ENCODE data around the gene FBXO24.
"Not testable (repeated sequence)": the region's sequence is repeated elsewhere in the genome, so short reads cannot be mapped to it uniquely, and the experiment has no call there.

The FBXO24 gene

DNA sequence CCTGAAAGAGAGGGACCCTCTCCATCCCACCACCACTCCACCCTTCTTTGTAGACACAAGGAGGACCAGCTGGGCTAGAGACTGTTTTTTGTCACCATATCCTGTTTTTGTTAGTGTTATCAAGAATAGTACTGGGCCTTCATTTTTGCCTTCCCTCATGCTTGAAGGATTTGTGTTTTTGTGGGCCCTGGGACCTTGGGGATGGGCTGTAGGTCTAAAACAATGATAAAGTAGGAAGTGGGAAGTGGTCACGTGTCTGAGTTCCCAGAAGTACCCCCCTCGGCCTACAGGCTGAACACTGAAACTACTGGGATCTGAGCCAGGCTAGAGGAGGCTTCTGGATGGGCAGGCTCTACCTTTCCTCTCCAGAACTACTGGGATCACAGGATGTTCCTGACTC lies 38.3 kb upstream of the FBXO24 start:
- TF ChIP-seq, protein P1, sequence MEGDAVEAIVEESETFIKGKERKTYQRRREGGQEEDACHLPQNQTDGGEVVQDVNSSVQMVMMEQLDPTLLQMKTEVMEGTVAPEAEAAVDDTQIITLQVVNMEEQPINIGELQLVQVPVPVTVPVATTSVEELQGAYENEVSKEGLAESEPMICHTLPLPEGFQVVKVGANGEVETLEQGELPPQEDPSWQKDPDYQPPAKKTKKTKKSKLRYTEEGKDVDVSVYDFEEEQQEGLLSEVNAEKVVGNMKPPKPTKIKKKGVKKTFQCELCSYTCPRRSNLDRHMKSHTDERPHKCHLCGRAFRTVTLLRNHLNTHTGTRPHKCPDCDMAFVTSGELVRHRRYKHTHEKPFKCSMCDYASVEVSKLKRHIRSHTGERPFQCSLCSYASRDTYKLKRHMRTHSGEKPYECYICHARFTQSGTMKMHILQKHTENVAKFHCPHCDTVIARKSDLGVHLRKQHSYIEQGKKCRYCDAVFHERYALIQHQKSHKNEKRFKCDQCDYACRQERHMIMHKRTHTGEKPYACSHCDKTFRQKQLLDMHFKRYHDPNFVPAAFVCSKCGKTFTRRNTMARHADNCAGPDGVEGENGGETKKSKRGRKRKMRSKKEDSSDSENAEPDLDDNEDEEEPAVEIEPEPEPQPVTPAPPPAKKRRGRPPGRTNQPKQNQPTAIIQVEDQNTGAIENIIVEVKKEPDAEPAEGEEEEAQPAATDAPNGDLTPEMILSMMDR (IDR thresholded peaks at IDR 0.05; ENCODE audit: extremely low read depth, insufficient read depth, missing control alignments), result no peak
- DNase-seq (ENCODE audit: low spot score), result no peak
- in situ Hi-C loops (cut with MboI; ENCODE audit: low pct_unique_long_range_greater_than_20kb, low sequenced_read_pairs, unreplicated experiment), result no loop called here

DNA sequence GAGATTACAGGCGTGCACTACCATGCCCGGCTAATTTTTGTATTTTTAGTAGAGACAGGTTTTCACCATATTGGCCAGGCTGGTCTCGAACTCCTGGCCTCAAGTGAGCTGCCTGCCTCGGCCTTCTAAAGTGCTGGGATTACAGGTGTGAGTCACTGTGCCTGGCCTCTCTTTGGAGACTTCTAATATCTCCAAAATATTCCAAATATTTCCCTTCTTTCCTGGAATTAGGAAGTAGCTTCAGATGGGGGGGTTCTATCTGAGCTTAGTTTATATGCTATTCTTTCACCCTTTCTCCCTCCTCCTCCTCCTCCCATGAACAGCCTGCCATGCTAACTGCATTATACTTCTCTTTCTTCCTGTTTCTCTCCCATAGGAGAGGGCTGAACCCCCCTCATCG lies 37.7 kb upstream of the FBXO24 start:
- DNase-seq (ENCODE audit: low spot score); in situ Hi-C loops (cut with MboI; ENCODE audit: low pct_unique_long_range_greater_than_20kb, low sequenced_read_pairs, unreplicated experiment): not testable (repeated sequence)

GRCh38 chr7:100552532-100552931 lies 33.6 kb upstream of the FBXO24 start:
- in situ Hi-C loops (cut with MboI; ENCODE audit: low pct_unique_long_range_greater_than_20kb, low sequenced_read_pairs, unreplicated experiment), result no loop called here

GRCh38 chr7:100553032-100553431 lies 33.1 kb upstream of the FBXO24 start:
- TF ChIP-seq, protein P1 (IDR thresholded peaks at IDR 0.05; ENCODE audit: extremely low read depth, insufficient read depth, missing control alignments), result no peak
- in situ Hi-C loops (cut with MboI; ENCODE audit: low pct_unique_long_range_greater_than_20kb, low sequenced_read_pairs, unreplicated experiment), result no loop called here
- DNase-seq (ENCODE audit: low spot score), result no peak

More at GRCh38 chr7:100552532-100552931, 33.6 kb upstream of the FBXO24 start:
- no peak for DNase-seq (ENCODE audit: low spot score)
- TF ChIP-seq, protein P1 (IDR thresholded peaks at IDR 0.05; ENCODE audit: extremely low read depth, insufficient read depth, missing control alignments), result no peak

DNA sequence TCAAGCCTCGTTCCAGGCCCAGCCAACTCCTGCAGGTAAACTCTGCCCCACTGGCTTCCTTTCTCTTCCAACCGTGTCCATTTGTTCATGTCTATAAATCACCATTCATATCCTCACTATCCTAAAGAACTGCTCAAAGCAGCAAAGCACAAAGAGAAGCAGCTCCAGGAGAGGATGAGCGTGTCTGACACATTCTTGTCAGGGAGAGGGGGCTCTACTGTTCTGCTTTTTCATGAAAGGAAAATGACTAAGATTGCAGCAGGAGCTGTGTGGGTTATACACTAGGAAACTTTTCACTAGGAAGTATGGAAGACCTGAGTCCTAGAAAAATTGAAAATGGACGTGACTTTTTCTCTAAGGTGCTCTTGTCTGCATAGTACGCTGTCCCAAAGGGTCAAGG lies 30.4 kb upstream of the FBXO24 start:
- TF ChIP-seq, protein P1 (IDR thresholded peaks at IDR 0.05; ENCODE audit: extremely low read depth, insufficient read depth, missing control alignments), result no peak
- in situ Hi-C loops (cut with MboI; ENCODE audit: low pct_unique_long_range_greater_than_20kb, low sequenced_read_pairs, unreplicated experiment), result loop anchor here (5.0 kb wide), 1 partner anchor 68 kb away; no protein-coding TSS in a partner anchor
- no peak for DNase-seq (ENCODE audit: low spot score)

GRCh38 chr7:100556541-100556940 lies 29.6 kb upstream of the FBXO24 start:
- TF ChIP-seq, protein P1 (IDR thresholded peaks at IDR 0.05; ENCODE audit: extremely low read depth, insufficient read depth, missing control alignments), result no peak
- in situ Hi-C loops (cut with MboI; ENCODE audit: low pct_unique_long_range_greater_than_20kb, low sequenced_read_pairs, unreplicated experiment), result loop anchor here (5.0 kb wide), 1 partner anchor 69 kb away; no protein-coding TSS in a partner anchor
- no peak for DNase-seq (ENCODE audit: low spot score)

GRCh38 chr7:100559127-100559526 lies 27.0 kb upstream of the FBXO24 start:
- TF ChIP-seq, protein P1 (IDR thresholded peaks at IDR 0.05; ENCODE audit: extremely low read depth, insufficient read depth, missing control alignments), result no peak
- no peak for DNase-seq (ENCODE audit: low spot score)
- in situ Hi-C loops (cut with MboI; ENCODE audit: low pct_unique_long_range_greater_than_20kb, low sequenced_read_pairs, unreplicated experiment), result loop anchor here (5.0 kb wide), 1 partner anchor 72 kb away; no protein-coding TSS in a partner anchor

Measured in GM13977 (cell line).